Keratinocyte (primary cell): Measurements from ENCODE around the gene DLGAP1. TPM values are rescaled to one million over a fixed set of nuclear protein-coding genes. Genes with fewer than 3 reads are reported as not detected.

ENCODE experiments used
- DNase-seq: peaks from one replicate; pipeline ENCODE4 v3.0.0-alpha.2; 2011; ENCODE audit warnings: low read depth, missing footprints, low spot score
- FAIRE-seq: peaks from 2 replicates; lab custom pipeline; 2011; peaks lifted over from hg19 to GRCh38; lab: Jason Lieb, UNC
- H2AFZ ChIP-seq: 2 replicates; pipeline ENCODE4 v1.6.0; 2012; ENCODE audit warnings: low read length, control low read depth, inconsistent platforms; ENCODE audit not compliant: control insufficient read depth
- H3K27ac ChIP-seq: 2 replicates; pipeline ENCODE4 v1.5.1; 2011; ENCODE audit warnings: low read length; ENCODE audit not compliant: control insufficient read depth, insufficient read depth
- H3K27me3 ChIP-seq: 3 replicates; pipeline ENCODE4 v1.6.0; 2011; ENCODE audit warnings: low read length; ENCODE audit not compliant: control insufficient read depth, insufficient read depth; ENCODE audit errors: extremely low read depth
- H3K36me3 ChIP-seq, 2 experiments: 2 replicates in 1 of 2; 3 replicates in 1 of 2; pipeline ENCODE4 v1.5.1; 2011; ENCODE audit warnings: low read length in 2 of 2, mild to moderate bottlenecking in 1 of 2; ENCODE audit not compliant: control insufficient read depth in 2 of 2, insufficient read depth in 2 of 2; ENCODE audit errors: extremely low read depth in 1 of 2
- H3K4me1 ChIP-seq: 3 replicates; pipeline ENCODE4 v1.5.1; 2011; ENCODE audit warnings: low read length; ENCODE audit not compliant: control insufficient read depth, insufficient read depth; ENCODE audit errors: extremely low read depth
- H3K4me2 ChIP-seq: 3 replicates; pipeline ENCODE4 v1.6.0; 2011; ENCODE audit warnings: low read depth, low read length; ENCODE audit not compliant: control insufficient read depth, insufficient read depth; ENCODE audit errors: extremely low read depth
- H3K4me3 ChIP-seq, 3 experiments: fragments of 200-600 bp in 1 of 3; sonication (generic) in 1 of 3; 2 replicates in 2 of 3; 3 replicates in 1 of 3; pipeline ENCODE4 v1.5.1; 2011 to 2016; ENCODE audit warnings: low read length in 3 of 3, mild to moderate bottlenecking in 3 of 3, control low read depth in 2 of 3, inconsistent platforms in 1 of 3, low read depth in 1 of 3, mixed read lengths in 1 of 3, mixed run types in 1 of 3, moderate library complexity in 1 of 3; ENCODE audit not compliant: control insufficient read depth in 2 of 3, insufficient read depth in 2 of 3; ENCODE audit errors: extremely low read depth in 1 of 3
- H3K79me2 ChIP-seq: 2 replicates; pipeline ENCODE4 v1.6.0; 2012; ENCODE audit warnings: low read length; ENCODE audit not compliant: control insufficient read depth, insufficient read depth
- H3K9ac ChIP-seq: 3 replicates; pipeline ENCODE4 v1.6.0; 2011; ENCODE audit warnings: low read length; ENCODE audit not compliant: control insufficient read depth, insufficient read depth; ENCODE audit errors: extremely low read depth
- H3K9me1 ChIP-seq: 3 replicates; pipeline ENCODE4 v1.6.0; 2011; ENCODE audit warnings: low read length; ENCODE audit not compliant: control insufficient read depth, insufficient read depth; ENCODE audit errors: extremely low read depth
- H3K9me3 ChIP-seq: 2 replicates; pipeline ENCODE4 v1.5.1; 2012; ENCODE audit warnings: low read depth, low read length; ENCODE audit not compliant: control insufficient read depth
- H4K20me1 ChIP-seq: 3 replicates; pipeline ENCODE4 v1.6.0; 2011; ENCODE audit warnings: low read length; ENCODE audit not compliant: control insufficient read depth, insufficient read depth; ENCODE audit errors: extremely low read depth
- EZH2 ChIP-seq: IDR thresholded peaks from one replicate; pipeline ENCODE4 v1.6.1; 2012; ENCODE audit warnings: inconsistent platforms, mild to moderate bottlenecking, low read length, moderate library complexity
- dilution Hi-C: fragments of 300-500 bp; cut with MboI; formaldehyde crosslinking; loops from one replicate; pipeline ENCODE4 v1.7.0; 2020; ENCODE audit warnings: low sequenced_read_pairs; ENCODE audit not compliant: extremely low pct_ligation_motif_present
- polyA plus RNA-seq, 5 experiments: library from polyadenylated mRNA; depleted of rRNA in 3 of 5; stranded (reverse) in 3 of 5; stranded (forward) in 1 of 5; unstranded in 1 of 5; fragments of >200 nt; gene quantifications; 1 replicate in 1 of 5; 2 replicates in 3 of 5; 3 replicates in 1 of 5; pipeline versions ENCODE4 v1.2.1 to v1.2.3, GENCODE V29; 2011 to 2012; ENCODE audit warnings: missing spikeins in 2 of 5, low read depth in 1 of 5, low replicate concordance in 1 of 5
- TF ChIP-seq, protein P1 (sequence below), 3 experiments: IDR thresholded peaks in 1 of 3; conservative IDR thresholded peaks in 1 of 3; optimal IDR thresholded peaks in 1 of 3; 2 replicates in 2 of 3; 3 replicates in 1 of 3; pipeline versions ENCODE3 to v1.5.1; 2011; ENCODE audit warnings: low read length in 3 of 3, mild to moderate bottlenecking in 3 of 3, moderate library complexity in 2 of 3, control low read depth in 1 of 3, inconsistent platforms in 1 of 3; ENCODE audit not compliant: insufficient read depth in 2 of 3; ENCODE audit errors: extremely low read depth in 1 of 3

DLGAP1 gene
- polyA plus RNA-seq, 1 donor (not counting 4 experiments of a cell fraction or from before 2014, with no cell fraction given) = not detected

DNA sequence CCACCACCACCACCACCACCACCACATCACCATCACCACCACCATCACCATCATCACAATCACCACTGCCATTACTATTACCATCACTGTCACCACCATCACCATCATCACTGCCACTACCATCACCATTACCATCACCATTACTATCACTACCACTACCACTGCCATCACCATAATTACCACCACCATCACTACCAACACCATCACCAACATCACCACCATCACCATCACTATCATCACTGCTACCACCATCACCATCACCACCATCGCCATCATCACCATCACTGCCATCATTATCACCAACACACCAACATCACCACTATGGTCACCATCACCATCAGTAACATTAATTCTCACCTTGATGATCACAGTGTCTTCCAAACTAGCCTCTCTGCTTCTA, 713.8 kb downstream of the DLGAP1 start:
- Histone ChIP-seq H3K9me1 (no peaks in the 10 kb centered on the region), H3K27me3 (no peaks in the 10 kb centered on the region), H3K9me3 (peaks cover 2% of the 10 kb centered on the region), H3K27ac (no peak overlapping the region), H3K4me3 (no peak overlapping the region), H2AFZ (no peak overlapping the region), H3K79me2 (no peaks in the 10 kb centered on the region), H3K4me1 (no peaks in the 10 kb centered on the region), H4K20me1 (no peaks in the 10 kb centered on the region), H3K9ac (no peak overlapping the region), H3K36me3 (no peaks in the 10 kb centered on the region), H3K4me2 (no peak overlapping the region)
- TF ChIP-seq EZH2 = no peak
- DNase-seq = no peak
- FAIRE-seq = no peak
- dilution Hi-C loops = no loop called here

DNA sequence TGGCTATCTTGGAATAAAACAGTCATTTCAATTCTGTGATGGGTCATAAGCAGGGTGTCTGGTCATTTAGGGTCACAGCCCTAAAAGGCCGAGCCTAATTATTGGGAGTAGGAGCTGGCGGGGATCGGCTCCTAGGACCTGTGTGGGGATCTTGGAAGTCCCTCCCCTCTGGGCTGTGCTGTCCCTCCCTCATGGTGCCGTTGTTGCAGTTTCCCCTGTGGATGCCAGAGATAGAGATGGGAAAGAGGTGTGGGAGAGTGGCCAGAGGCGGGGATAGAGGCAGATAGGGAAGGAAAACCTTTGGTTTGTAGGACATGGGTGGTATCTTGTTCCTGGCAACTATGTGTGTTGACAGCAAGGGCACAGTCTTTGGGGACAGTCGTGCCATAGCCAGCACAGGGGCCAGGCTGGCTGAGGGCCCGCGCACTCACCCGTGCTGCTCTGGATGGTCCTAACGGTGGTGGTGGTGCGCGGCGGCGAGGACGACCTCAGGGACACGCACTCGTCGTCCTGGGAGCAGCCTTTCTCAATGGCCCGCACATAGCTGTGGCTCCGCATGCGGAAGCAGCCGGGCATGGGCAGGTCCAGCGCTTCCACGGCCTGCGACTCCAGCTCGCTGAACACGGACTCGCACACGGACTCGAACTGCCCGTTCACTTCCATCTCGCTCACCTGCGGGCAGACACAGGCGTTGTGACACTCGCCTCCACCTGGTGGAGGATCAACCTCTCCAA, 726.2 kb downstream of the DLGAP1 start:
- TF ChIP-seq, protein P1, sequence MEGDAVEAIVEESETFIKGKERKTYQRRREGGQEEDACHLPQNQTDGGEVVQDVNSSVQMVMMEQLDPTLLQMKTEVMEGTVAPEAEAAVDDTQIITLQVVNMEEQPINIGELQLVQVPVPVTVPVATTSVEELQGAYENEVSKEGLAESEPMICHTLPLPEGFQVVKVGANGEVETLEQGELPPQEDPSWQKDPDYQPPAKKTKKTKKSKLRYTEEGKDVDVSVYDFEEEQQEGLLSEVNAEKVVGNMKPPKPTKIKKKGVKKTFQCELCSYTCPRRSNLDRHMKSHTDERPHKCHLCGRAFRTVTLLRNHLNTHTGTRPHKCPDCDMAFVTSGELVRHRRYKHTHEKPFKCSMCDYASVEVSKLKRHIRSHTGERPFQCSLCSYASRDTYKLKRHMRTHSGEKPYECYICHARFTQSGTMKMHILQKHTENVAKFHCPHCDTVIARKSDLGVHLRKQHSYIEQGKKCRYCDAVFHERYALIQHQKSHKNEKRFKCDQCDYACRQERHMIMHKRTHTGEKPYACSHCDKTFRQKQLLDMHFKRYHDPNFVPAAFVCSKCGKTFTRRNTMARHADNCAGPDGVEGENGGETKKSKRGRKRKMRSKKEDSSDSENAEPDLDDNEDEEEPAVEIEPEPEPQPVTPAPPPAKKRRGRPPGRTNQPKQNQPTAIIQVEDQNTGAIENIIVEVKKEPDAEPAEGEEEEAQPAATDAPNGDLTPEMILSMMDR (optimal IDR thresholded peaks at IDR 0.05 in 1 of 3, IDR thresholded peaks at IDR 0.05 in 1 of 3, conservative IDR thresholded peaks at IDR 0.05 in 1 of 3; ENCODE audit: extremely low read depth in 1 of 3, insufficient read depth in 2 of 3, low read length in 3 of 3) = no peak
- TF ChIP-seq EZH2 = no peak
- DNase-seq (no peak), FAIRE-seq (no peak)
- Histone ChIP-seq H3K9me3 (no peaks in the 10 kb centered on the region), H3K4me2 (no peak overlapping the region), H2AFZ (no peak overlapping the region), H3K79me2 (no peaks in the 10 kb centered on the region), H3K4me1 (no peaks in the 10 kb centered on the region), H3K9me1 (no peaks in the 10 kb centered on the region), H3K27me3 (no peaks in the 10 kb centered on the region), H3K4me3 (no peak overlapping the region), H3K9ac (no peak overlapping the region), H3K27ac (no peak overlapping the region), H4K20me1 (no peaks in the 10 kb centered on the region), H3K36me3 (no peaks in the 10 kb centered on the region)
- dilution Hi-C loops = no loop called here
